Dermis blood vessel endothelial cell (primary cell): Measurements from ENCODE around the gene LONP1. TPM values are rescaled to one million over a fixed set of nuclear protein-coding genes. Genes with fewer than 3 reads are reported as not detected.
"Not testable (repeated sequence)": the region's sequence is repeated elsewhere in the genome, so short reads cannot be mapped to it uniquely, and the experiment has no call there.

ENCODE experiments used
- DNase-seq: peaks from one replicate; pipeline ENCODE4 v3.0.0; 2010
- total RNA-seq: library from RNA; depleted of rRNA; stranded (reverse); fragments of >200 nt; gene quantifications from 2 replicates; pipeline ENCODE4 v1.2.3, GENCODE V29; 2014

LONP1 gene, protein sequence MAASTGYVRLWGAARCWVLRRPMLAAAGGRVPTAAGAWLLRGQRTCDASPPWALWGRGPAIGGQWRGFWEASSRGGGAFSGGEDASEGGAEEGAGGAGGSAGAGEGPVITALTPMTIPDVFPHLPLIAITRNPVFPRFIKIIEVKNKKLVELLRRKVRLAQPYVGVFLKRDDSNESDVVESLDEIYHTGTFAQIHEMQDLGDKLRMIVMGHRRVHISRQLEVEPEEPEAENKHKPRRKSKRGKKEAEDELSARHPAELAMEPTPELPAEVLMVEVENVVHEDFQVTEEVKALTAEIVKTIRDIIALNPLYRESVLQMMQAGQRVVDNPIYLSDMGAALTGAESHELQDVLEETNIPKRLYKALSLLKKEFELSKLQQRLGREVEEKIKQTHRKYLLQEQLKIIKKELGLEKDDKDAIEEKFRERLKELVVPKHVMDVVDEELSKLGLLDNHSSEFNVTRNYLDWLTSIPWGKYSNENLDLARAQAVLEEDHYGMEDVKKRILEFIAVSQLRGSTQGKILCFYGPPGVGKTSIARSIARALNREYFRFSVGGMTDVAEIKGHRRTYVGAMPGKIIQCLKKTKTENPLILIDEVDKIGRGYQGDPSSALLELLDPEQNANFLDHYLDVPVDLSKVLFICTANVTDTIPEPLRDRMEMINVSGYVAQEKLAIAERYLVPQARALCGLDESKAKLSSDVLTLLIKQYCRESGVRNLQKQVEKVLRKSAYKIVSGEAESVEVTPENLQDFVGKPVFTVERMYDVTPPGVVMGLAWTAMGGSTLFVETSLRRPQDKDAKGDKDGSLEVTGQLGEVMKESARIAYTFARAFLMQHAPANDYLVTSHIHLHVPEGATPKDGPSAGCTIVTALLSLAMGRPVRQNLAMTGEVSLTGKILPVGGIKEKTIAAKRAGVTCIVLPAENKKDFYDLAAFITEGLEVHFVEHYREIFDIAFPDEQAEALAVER
- 73.7 and 89.9 TPM in 2 replicates for total RNA-seq

DNA sequence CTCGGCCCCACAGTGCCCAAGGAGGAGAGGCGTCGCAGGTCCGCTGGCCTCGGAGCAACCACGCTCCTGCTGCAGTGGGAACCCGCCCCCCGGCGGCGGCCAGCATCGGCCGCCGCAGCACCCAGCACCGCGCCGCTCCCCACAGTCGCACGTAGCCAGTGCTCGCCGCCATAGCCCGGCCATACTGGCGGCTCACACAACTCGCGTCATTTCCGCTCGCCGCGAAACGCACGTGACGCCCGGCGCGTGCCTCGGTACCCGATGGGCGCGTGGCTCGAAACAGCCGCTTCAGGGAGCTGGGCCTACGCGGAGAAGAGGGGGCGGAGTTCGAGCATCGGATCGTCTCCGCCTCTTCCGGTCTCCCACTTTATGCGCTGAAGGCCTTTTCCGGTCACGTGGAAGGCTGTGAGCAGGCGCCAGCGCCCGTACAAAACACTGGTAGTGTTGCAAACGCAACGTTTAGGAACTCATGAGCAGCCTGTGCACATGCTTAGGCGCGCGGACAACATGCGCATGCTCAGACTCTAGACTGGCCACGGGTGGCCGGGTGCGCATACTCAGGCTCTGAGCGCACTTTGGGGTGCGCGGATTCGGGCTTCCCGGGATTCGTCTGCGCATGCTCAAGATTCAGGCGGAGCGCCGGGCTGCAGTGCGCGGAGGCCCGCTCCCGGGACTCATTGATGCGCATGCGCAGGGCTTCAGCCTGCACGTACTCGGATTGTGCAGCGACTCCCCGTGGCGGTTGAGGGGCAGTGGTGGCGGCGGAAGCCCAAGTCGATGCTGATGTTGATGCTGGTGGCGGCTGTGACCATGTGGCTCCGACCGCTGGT is at the start of gene LONP1, which contains the start of gene CATSPERD:
LONP1 (minus strand) TSS at position 186 of the 830 bp plus-strand sequence; CDS start at position 172, 14 bp downstream.
CATSPERD (plus strand) TSS at position 677 of the 830 bp plus-strand sequence; CDS start at position 778, 101 bp downstream.
- DNase-seq: peak; percentile 99

DNA sequence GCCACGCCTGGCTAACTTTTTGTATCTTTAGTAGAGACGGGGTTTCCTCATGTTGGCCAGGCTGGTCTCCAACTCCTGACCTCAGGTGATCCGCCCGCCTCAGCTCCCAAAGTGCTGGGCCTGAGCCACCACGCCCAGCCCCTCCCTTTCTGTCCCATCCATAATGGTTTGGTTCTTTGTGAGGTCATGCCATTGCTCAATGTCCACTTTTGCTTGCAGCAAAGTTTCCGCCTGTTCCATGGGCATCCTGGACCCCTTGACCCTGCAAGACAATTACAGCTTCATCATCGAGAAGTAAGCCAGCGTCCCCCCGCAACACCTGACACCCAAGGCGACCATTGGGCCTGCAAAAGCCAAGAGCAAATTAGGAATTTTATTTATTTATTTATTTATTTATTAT is 48.0 kb upstream of the LONP1 start:
- DNase-seq: no peak

DNA sequence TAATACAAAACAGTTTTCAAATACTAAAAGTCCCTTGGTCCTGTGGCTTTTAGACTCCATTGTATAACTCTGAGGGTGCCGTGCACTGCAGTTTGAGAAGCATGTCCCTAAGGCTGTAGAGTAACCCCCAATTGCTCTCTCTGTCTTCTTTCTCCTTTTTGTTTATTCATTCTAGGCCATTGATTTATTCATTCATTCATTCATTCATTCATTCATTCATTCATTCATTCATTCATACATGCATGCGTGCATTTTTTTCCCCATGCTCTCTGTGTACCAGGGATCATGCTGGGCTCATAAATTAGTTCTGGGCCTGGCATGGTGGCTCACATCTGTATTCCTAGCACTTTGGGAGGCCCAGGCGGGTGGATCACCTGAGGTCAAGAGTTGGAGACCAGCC is 45.3 kb upstream of the LONP1 start:
- no peak for DNase-seq

DNA sequence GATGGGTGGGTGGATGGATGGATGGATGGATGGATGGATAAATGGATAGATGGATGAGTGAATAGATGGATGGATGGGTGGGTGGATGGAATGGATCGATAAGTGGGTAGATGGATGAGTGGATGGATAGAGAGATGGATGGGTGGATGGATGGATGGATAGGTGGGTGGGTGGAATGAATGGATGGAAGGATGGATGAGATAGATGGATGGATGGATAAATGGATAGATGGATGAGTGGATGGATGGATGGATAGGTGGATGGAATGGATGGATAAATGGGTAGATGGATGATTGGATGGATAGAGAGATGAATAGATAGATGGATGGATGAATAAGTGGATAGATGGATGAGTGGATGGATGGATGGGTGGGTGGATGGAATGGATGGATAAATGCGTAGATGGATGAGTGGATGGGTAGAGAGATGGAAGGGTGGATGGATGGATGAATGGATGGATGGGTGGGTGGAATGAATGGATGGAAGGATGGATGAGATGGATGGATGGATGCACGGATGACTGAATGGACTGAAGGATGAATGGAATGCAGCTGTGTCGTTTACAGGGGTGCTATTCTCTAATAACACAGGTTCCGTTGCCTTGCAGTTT is 42.8 kb upstream of the LONP1 start:
- no peak for DNase-seq

DNA sequence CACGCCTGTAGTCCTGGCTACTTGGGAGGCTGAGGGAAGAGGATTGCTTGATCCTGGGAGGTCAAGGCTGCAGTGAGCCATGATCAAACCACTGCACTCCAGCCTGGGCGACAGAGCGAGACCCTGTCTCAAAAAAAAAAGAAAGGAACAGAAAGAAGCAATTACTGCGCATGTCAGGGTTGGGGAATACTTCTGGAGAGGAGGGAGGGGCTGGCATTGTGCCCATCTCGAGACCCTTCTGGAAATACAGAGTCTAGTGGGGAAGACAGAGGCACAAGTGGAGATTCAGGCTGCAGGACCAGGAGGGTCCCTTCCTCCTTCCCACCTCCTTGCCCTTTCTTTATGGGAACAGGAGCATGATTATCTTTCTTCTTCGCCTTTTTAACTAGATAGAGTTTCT is 33.8 kb upstream of the LONP1 start:
- no peak for DNase-seq

DNA sequence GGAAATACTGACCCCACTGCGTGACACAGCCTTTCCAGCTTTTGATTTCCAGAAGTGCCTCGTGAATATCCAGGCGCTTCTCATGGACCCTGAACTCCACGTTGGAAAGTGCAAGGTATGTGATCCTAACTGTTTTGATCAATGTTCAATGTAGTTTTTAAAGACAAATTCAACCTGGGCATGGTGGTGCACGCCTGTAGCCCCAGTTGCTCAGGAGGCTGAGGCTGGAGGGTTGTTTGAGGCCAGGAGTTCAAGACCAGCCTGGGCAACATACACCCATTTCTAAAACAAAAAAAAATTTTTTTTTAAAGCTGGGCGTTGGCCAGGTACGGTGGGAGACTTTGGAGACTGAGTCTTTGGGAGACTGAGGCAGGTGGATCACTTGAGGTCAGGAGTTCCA is 31.8 kb upstream of the LONP1 start:
- DNase-seq: no peak

DNA sequence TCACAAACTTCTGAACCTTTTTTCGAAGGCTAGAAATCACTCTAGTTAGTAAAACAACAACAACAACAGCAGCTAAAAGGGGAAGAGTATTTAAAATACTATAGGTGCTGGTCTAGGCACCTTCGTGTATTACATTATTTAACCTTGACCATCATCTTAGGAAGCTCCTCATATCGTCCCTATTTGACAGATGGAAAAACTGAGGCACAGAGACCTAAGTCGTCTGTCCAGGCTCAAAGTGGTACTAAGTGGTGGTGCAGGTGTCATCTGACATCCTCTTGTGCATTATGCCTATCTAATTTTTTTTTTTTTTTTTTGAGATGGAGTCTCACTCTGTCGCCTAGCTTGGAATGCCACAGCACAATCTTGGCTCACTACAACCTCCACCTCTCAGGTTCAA is 29.6 kb upstream of the LONP1 start:
- DNase-seq: no peak

DNA sequence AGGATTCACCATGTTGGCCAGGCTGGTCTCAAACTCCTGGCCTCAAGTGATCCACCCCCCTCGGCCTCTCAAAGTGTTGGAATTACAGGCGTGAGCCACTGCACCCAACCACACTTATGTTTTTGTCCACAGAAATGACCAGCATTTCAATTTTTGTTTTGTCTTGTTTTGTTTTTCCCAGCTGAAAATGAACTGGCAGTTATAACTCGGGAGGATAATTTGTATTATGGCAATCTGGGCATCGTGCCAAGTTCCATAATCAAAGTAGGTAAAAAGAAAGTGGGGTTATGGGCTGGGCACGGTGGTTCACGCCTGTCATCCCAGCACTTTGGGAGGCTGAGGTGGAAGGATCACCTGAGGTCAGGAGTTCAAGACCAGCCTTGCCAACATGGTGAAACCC is 29.0 kb upstream of the LONP1 start:
- DNase-seq: peak; percentile 34

DNA sequence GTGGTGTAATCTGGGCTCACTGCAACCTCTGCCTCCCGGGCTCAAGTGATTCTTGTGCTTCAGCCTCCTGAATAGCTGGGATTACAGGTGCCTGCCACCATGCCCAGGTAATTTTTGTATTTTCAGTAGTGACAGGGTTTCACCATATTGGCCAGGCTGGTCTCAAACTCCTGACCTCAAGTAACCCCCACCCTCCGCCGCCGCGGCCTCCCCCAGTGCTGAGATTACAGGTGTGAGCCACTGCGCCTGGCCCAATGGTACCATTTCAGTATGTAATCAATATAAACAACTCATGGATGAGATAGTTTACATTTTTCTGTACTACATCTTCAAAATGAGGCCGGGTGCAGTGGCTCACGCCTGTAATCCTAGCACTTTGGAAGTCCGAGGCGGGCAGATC is 25.1 kb upstream of the LONP1 start:
- DNase-seq: not testable (repeated sequence)

DNA sequence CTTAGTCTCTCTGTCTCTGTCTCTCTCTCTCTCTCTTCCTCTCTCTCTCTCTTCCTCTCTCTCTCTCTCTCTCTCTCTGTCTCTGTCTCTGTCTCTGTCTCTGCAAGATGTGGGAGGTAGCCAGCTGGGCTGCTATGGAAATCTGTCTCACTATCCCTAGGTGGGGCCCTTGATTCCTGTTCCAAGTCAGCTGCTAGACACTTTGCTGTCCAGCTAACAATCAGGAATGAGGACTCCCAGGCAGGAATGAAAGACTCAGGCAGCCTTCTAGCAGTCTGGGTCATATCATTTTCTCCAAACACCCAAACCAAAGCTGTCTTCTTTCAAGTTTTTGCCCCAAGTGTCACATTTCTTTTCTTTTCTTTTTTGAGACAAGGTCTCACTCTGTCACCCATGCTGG is 23.7 kb upstream of the LONP1 start:
- no peak for DNase-seq

DNA sequence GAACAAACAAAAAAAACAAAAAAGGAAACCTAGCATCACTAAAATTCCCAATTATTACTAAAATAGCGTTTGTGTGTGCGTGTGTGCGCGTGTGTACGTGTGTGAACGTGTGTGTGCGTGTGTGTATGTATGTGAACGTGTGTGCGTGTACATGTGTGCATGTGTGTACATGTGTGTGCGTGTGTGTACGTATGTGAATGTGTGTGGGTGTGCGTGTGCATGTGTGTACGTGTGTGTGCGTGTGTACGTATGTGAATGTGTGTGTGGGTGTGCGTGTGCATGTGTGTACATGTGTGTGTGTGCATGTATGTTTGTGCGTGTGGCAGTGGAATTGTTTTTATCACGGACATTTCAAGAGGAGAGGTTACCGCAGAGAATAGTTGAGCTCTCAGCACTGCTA is 22.1 kb upstream of the LONP1 start:
- no peak for DNase-seq

DNA sequence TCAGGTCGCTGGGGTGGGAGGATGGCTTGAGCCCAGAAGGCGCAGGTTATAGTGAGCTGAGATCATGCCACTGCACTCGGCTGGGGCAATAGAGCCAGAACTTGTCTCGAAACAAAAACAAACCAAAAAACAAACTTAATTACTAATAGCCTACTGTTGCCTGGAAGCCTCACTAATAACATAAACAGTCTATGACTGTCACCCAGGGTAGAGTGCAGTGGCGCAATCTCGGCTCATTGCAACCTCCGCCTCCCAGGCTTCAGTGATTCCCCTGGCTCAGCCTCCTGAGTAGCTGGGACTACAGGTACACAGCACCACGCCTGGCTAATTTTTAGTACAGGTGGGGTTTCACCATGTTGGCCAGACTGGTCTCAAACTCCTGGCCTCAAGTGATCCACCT is 18.5 kb upstream of the LONP1 start:
- no peak for DNase-seq

DNA sequence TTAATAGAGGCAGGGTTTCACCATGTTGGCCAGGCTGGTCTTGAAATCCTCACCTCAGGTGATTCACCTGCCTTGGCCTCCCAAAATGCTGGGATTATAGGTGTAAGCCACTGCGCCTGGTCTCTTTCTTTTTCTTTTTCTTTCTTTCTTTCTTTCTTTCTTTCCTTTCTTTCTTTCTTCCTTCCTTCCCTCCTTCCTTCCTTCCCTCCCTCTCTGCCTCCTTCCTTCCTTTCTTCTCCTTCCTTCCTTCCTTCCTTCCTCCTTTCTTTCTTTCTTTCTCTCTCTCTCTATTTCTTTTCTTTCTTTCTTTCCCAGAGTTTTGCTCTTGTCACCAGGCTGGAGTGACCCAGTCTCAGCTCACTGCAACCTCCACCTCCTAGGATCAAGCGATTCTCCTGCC is 13.2 kb upstream of the LONP1 start:
- DNase-seq: not testable (repeated sequence)

DNA sequence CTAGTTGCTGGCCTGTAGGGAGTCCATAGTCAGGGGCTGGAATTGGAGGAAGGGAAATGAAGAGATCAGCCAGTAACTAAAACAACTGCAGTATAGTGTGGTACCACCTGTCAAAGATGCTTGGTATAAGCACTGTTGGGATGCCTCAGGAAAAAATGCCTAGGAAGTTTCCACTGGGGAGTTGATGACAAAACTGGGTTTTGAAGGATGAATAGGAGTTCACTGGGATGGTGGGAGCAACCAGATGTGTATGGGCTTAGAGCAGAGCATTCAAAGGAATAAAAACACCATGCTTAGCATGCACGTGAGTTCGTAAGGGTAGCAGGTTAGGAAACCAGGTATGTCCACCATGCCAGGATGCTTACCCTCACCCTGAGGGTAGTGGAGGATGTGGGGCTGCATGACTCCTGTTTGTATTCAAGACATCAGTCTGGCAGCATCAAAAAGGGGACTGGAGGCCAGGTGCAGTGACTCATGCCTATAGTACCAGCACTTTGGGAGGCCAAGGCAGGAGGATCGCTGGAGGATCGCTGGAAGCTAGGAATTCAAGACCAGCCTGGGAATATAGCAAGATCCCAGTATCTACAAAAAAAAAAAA is 7.6 kb upstream of the LONP1 start:
- DNase-seq: no peak

DNA sequence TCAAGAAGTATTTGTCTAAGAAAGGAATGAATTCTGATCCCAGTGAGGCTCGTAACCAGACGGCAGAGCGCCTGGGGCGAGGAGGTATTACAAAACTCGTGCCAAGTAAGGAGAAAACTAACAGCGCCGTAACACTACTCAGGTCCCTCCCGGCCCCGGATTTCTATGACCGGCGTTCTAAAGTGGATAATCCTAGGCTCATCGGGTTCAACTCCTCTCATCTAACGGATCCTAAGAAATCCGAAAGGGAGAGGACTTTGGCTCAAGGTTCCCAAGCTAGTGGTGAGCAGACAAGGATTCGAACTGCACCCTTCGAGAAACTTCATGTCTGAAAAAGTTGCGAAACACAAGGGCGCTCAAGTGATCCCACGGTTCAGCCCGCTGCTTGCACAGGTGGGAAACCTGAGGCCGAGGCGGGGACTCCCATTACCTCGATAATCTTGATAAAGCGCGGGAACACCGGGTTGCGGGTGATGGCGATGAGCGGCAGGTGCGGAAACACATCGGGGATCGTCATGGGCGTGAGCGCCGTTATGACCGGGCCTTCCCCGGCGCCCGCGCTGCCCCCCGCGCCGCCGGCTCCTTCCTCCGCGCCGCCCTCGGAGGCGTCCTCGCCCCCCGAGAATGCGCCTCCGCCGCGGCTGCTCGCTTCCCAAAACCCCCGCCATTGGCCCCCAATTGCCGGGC is 529 bp downstream of the LONP1 start:
- DNase-seq: peak; percentile 31

DNA sequence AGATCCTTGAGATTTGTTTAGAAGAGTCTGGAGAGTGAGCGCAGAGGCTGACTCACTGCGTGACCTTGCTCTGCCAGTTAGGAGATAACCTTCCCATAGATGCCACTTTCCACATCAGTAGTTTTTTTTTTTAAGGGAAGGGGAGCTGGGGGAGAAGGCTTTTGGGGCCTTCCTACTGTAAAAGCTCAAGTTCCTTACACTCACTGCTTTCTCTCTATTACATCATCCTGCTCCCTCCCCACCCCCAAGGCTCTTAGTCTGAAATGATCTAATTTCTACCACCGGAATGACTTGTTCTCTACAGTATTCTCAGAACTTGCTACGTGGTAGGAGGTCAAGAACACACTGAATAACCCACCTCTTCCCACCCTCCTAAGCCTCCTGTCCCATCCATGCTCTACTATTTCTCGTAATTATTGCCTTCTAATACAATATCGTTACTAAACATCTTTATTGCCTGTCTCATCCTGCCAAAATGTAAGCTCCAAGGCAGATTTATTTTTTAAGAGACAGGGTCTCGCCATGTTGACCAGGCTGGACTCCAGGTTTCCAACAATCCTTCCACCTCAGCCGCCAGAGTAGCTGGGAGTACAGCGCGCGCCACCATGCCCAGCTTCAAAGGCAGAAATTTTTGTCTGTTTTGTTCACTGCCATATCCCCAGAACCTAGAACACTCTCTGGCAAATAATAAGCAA is 1.2 kb downstream of the LONP1 start:
- DNase-seq: peak; percentile 62

DNA sequence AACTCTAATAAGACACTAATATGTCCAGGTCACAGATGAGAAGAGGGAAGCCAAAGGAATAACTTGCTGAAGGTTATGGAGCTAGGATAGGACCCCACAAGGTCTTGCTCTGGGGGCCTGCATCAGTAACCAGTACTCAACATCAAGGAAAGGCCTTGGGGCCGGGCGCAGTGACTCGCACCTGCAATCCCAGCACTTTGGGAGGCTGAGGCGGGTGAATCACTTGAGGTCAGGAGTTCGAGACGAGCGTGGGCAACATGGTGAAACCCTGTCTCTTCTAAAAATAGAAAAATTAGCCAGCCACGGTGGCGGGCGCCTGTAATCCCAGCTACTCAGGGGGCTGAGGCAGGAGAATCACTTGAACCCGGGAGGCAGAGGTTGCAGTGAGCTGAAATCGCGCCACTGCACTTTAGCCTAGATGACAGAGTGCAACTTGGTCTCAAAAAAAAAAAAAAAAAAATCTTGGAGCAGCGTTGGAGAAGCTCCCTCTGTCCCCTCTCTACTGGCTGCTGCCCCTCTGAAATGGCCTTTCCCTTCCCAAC is 1.8 kb downstream of the LONP1 start:
- no peak for DNase-seq

DNA sequence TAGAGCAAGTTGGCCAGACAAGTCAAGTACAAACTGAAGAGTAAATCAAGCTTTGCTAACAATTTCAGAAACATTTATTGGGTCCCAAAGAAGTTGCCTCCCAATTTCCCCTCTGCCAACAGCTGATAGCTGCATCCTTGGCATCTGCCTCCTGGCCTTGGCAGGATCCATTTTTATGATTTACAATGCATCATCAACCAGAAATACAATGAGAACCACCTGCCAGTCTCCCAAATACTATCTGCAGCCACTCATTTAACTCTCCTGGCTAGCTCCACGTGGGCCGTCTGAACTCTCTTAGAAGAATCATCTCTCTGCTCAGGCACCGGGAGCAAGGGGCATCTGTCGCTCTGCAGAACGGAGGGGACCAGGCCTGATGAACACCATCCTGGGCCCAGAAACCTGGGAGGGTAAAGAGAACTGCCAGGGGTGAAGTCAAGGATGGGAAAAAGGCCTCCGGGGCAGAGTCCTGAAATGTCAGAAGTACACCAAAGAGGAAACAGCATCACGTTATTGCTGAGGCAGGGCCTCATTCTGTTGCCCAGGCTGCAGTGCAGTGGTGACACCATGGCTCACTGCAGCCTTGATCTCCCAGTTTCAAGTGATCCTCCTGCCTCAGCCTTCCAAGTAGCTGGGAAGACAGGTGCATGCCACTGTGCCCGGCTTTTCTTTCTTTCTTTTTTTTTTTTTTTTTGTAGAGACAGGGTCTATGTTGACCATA is 2.6 kb downstream of the LONP1 start:
- no peak for DNase-seq

DNA sequence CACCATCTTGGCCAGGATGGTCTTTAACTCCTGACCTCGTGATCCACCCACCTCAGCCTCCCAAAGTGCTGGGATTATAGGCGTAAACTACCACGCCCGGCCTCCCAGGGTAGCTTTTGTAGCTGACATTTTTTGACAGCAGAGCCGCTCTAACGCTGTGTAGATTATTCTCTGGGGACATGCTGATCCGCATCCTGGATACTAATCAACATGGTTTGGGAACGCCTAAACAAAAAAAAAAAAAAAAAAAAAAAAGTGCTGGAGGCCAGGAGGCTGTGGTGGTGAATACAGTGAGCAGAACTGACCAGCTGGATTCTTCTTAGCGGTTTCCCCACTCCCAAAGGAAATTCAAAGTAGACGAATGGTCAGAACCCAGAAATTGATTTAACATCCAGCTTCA is 5.1 kb downstream of the LONP1 start:
- DNase-seq: no peak
